LNCAP (cell line): ENCODE data around the gene METTL25.
A peak's percentile ranks its signal among the peaks of the same experiment; 100 is the strongest.

Source experiments
- TF ChIP-seq, protein P1 (sequence below): fragments of 450-650 bp; IDR thresholded peaks from 2 replicates; pipeline ENCODE4 v1.5.1; 2017; ENCODE audit warnings: mild to moderate bottlenecking

METTL25 gene

DNA sequence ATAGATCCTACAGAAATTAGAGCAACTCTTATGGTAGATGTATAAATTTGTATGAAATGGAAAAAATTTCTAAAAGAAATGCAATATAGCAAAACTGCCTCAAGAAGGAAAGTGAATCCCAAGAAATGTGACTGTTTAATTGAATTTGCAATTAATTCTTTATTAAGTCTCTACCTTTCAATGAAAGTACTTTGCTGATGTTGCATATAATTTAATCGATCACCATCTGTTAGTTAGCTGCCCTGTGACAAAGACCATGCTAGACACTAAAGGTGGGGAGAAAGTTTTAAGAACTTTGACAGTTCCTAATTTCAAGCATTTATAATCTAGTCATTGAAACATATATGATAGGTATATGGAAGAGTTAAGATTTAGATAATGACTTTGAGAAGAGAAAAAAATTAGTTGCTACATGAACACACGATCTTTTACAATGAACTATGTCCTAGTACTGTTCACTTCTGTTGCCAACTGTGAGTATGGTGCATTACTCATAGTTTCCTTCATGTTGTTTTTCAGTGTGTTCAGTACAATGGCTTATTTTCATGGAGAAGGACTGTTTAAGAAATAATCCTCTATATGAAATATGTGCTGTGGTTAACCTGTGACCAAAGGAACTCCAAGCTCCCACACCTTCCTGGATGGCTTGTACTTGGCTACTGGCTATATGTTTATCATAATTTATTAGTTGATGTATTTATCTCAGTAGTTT lies 128.4 kb downstream of the METTL25 start:
- TF ChIP-seq, protein P1, sequence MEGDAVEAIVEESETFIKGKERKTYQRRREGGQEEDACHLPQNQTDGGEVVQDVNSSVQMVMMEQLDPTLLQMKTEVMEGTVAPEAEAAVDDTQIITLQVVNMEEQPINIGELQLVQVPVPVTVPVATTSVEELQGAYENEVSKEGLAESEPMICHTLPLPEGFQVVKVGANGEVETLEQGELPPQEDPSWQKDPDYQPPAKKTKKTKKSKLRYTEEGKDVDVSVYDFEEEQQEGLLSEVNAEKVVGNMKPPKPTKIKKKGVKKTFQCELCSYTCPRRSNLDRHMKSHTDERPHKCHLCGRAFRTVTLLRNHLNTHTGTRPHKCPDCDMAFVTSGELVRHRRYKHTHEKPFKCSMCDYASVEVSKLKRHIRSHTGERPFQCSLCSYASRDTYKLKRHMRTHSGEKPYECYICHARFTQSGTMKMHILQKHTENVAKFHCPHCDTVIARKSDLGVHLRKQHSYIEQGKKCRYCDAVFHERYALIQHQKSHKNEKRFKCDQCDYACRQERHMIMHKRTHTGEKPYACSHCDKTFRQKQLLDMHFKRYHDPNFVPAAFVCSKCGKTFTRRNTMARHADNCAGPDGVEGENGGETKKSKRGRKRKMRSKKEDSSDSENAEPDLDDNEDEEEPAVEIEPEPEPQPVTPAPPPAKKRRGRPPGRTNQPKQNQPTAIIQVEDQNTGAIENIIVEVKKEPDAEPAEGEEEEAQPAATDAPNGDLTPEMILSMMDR: no peak

DNA sequence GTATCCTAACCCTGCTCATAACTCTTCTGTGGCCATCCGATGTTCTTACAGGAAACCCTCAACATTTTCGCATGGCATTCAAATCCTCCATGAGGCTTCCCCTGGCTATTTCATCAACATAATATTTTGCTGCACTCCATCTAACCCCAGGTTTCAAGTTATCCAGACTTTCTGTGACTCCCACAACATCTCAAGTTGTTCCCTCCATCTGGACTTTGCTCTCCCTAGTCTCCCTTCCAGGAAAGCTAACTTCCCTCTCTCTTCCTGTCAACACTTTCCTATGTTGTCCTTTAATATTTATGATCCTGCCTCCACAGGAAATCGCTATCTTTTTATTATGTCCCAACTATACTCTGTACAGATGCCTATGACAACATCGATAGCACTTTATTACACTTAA lies 146.1 kb downstream of the METTL25 start:
- TF ChIP-seq, protein P1: no peak

DNA sequence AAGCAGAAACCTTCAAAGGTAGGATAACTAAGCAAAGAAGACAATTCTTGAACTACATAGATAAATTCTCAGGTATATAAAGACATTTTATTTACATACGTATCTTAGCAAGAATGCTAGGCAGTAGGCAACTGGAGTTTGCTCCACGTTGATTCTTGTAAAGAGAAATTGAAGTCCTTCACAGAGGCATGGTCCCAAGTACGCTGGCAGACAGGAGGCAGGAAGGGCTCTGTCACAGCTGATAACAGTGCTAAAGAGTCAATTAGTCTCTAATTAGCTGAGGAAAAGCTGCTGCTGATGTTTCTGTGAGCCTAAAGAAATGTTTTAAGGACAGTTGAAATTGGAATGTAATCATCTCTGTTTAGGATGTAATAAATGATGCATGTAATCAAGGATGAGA lies 146.8 kb downstream of the METTL25 start:
- TF ChIP-seq, protein P1: no peak

DNA sequence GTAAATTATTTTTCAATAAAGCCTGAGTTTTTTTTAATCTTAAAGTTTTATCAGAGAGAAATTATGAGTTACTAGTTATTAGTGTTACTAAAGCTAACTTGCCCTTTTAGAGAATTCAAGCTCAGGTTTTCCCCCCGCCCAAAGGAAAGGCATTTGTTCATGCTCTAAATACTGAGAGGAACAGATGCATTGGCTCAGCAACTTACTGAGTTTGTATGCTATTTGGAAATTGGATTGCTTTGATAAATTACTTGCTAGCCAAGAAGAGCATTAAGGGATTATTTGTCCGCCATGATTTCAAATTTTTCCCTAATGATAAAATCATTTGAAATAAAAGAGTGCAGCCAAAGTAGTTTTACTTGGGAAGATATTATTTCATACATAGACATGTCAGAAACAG lies 149.4 kb downstream of the METTL25 start:
- TF ChIP-seq, protein P1: no peak

DNA sequence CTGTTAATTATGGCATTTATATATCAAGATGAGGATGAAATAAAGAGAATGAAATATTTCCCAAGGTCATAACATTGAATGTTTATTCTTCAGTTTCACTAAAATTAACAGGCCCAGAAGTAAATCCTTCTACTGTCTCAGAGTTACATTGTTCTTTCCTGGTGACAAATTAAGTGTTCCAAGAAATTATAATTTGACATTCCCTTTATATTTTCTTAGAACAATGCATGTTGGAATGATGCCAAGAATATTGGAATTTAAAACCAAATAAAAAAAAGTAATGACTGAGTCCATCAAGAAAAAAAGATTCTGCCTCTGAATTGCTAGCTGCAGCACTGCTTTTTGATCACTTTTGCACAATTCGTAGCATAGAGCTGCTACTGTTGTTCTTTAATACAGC lies 152.1 kb downstream of the METTL25 start:
- TF ChIP-seq, protein P1: no peak

DNA sequence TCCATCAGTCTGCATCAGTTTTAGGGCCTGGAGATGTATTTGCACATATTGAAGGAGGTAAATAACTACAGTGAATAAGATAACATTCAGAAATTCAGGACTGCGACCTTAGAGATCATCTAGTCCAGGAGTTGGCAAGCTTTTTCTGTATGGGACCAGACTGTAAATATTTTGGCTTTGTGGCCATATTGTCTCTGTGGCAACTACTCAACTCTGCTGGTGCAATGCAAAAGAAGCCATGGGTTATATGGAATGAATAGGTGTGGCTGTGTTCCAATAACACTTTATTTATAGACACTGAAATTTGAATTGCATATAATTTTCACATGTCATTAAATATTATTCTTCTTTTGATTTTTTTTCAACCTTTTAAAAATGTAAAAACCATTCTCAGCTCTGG lies 156.6 kb downstream of the METTL25 start:
- TF ChIP-seq, protein P1: no peak

DNA sequence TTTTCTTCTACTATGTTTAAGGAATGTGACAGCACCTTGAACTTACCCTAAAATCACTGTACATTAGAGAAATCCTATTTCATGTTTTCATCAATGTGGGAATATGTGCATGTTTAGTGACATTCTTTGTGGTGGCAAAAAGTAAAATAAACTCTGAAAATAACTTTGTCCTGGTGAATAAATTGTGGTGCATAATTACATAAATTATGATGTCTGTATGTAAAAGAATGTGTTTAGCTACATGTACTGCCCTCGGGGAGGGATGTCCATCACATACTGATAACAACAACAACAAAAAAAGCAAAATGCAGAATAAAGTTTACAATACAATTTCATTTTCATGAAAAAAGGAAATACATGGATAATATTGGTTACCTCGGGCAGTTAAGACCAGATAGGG lies 157.3 kb downstream of the METTL25 start:
- TF ChIP-seq, protein P1: no peak

DNA sequence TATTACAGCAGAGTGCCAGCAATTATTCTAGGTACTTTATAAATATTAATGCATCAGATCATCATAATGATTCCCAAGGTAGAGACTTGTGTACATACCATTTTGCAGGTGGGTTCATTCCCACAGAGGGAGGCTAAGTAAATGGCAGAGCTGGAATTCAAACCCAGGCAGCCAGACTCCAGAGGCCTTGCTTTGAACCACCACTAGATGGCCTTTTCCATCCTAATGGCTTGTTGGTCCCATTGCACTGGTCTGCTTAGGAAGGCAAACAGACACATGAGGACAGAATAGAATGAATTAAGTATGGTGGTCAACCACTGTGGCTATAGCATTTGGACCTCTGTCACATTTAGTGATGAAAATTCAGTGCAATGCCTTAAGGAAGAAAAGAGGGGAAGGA lies 158.7 kb downstream of the METTL25 start:
- TF ChIP-seq, protein P1: peak; percentile 69
